Amniotic epithelial cell (primary cell): Measurements from ENCODE around the gene CA10.

ENCODE experiments used
- DNase-seq: peaks from one replicate; pipeline ENCODE4 v3.0.0-alpha.2; 2010; ENCODE audit warnings: low read depth

Gene CA10

DNA sequence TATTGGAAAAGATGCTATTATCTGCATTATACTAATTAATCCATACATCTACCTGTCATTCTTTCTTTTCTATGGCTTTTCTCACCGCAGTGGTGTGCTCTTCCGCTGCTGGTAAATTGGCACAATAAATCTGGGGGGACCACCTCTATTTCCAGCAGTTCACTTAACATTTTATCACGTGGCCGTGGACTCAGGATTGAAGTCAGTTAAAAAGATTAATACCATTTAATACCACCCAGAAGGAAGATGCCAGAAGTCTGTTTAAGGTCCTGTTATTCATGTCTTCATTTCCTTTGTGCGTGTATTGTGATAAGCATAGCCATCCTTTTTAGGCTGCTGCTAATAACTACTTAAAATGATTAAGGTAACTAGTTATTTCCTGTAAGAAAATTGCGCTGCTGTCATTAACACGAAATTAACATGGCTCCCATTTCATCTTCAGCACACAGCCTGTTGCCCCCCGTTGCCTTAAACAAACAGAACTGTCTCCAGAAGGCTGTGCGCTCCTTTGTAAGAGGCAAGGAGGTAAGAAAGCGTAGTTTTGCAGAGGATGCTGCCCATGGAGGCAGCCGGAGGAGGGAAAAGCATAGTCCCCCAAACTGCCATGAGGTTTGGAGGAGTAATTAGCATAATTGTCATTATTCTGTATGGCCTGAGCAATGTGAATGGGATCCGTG, 483.8 kb downstream of the CA10 start:
- no peak for DNase-seq

GRCh38 chr17:51673070-51673469, 485.4 kb downstream of the CA10 start:
- no peak for DNase-seq

DNA sequence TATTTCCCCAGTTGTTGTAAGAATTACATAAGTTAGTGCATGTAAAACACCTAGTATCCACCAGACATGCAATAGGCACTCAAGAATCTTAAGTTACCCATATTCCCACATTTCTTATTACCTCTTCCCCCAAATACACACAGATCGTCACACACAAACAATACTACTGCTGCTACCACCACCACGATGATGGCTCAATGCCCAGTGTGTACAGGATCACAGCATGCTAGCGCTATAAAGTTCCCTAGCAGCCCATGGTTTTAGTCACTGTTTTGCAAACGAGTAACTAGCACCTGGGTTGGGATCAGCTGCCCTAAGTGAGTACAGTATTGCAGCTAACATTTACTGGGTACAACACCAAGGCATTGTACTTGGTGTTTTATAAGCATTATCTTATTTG, 486.4 kb downstream of the CA10 start:
- DNase-seq, result no peak

- no peak for DNase-seq
Observed at GRCh38 chr17:51670899-51671298, 487.6 kb downstream of the CA10 start.

DNA sequence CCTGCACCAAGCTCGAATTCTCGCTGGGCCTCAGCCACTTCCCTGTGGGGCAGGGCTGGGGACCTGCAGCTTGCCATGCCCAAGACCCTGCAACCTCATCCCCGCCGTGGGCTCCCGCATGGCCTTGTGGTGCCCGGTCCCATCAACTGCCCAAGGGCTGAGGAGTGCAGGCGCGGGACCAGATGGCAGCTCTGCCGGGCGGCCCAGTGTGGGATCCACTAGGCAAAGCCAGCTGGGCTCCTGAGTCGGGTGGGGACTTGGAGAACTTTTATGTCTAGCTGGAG, 489.6 kb downstream of the CA10 start:
- DNase-seq, result no peak

DNA sequence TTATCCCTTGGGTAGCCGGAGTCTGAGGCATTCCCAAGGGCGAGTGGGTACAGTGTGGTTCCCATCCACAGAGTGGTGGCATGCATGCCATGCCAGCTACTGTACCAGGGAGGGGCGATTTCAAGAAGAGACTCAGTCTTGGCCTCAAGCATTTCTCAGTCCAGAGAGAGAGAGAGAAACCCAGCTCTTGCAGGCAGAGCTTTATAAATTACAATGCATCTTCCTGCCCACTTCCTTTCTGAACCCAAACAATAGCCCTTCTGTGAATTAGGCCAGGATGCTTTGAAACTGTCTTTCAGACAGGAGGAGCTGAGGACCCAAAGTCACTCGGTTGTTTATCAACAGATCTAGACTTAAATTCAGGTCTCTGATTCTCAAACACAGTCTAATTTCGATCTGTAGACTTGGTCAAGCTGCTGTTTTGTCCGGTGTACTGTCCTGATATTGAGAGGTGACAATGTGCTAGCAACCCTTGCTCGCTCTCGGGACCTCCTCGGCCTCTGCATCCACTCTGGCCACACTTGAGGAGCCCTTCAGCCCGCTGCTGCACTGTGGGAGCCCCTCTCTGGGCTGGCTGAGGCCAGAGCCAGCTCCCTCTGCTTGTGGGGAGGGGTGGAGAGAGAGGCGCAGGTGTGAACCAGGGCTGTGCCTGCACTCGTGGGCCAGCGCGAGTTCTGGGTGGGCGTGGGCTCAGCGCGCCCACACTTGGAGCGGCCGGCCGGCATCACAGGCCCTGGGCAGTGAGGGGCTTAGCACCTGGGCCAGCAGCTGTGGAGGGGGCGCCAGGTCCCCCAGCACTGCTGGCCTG, 490.2 kb downstream of the CA10 start:
- DNase-seq, result no peak

- DNase-seq, result no peak
Observed at GRCh38 chr17:51667706-51668083, 490.8 kb downstream of the CA10 start.

- no peak for DNase-seq
Observed at GRCh38 chr17:51666971-51667705, 491.4 kb downstream of the CA10 start.

GRCh38 chr17:51662204-51663056, 496.1 kb downstream of the CA10 start:
- DNase-seq, result no peak

- no peak for DNase-seq
Observed at GRCh38 chr17:51661403-51661802, 497.1 kb downstream of the CA10 start.

DNA sequence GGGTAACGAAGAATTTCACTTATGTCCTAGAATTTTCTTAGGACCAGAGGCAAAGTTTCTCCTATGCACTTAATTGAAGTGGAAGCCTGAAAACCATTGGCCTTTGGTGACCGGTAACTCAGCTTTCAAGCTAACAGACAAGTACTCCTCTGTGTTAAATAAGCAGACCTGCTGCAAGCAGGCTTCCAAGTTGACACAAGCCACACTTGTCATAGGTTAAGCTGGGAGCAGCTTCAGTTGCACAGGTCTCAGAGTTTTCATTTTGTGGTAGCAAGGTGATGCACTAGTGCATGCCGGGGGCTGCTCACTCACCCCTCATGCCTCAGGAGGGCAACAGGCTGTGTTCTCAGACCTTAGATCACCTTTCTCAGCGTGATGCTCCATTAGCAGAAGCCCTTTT, 498.2 kb downstream of the CA10 start:
- DNase-seq, result no peak

GRCh38 chr17:51657224-51657623, 501.3 kb downstream of the CA10 start:
- no peak for DNase-seq

GRCh38 chr17:51653878-51654277, 504.6 kb downstream of the CA10 start:
- DNase-seq, result no peak

- no peak for DNase-seq
Observed at GRCh38 chr17:51652529-51652928, 506.0 kb downstream of the CA10 start.

DNA sequence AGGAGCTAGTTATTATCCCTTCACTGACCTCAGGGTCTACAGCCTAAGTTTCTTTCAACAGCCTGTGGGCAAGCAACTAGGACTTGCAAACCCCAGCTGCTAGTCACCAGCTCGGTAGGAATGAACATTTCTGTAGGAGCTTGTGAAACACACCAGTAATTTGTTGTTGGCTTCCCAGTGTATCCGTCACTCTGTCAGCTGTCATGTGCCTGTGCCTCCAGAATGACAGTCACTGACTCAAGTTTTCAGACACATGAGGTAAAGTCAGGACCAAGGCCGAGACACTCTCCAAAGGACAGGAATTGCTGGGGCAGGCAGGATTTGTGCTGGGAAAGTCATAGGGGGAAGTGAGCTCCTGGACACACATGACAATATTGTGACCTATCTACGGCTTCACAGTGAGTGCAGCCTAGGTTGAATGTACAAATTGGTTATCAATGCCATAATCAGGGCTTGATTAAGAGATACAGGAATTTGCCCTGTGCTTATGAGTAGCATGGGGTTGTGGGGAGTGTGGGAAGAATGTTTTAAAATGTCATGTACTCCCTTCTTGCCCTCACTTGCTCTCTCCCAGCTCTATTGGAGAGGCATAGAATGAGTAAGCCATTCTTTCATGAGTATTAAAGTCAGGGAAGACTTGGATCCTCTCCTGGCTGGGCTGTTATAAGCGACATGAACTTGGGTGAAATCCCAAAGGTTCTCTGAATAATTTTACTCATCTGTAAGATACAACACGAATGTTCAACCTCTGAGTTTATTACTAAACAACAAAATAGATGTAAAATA, 506.8 kb downstream of the CA10 start:
- DNase-seq, result no peak

DNA sequence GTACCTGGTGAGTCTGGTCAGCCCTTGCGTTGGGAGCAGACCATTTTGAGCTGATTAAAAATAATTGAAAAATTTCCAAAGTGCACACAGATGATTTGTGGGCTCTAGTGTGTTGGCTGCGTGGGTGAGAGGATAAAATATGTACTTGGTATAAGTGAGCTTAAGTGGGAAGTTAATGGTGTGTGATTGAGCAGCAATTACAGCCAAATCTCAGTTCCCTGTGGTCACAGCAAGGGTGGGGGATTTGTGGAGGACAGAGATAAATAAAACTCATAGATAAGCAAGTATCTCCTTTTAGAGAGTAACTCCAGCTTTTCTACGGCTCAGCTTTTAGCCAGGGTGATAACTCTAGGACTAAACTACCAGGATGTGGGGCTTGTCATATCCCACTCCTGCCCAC, 507.7 kb downstream of the CA10 start:
- DNase-seq, result no peak

DNA sequence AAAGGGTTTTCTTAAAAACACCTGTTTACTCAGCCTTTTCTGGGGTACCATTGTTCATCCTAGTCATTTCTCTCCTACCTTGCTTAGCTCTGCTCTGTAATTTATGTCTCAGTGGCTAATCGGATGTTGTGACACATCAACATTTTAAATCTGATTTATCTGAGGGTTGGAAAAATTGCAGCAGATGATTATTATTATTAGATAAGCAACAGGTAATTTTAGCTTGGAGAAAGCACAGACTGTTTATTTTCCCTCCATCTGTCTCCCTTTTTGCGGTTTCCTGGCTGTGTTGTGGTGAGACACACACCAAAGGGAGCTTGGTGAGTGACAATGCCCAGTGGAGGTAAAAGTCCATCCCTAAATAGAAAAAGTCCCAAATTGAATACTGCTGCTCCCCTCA, 508.3 kb downstream of the CA10 start:
- no peak for DNase-seq

- no peak for DNase-seq
Observed at GRCh38 chr17:51647826-51648225, 510.7 kb downstream of the CA10 start.

- no peak for DNase-seq
Observed at GRCh38 chr17:51647067-51647466, 511.4 kb downstream of the CA10 start.

GRCh38 chr17:51646539-51646938, 512.0 kb downstream of the CA10 start:
- DNase-seq, result no peak

DNA sequence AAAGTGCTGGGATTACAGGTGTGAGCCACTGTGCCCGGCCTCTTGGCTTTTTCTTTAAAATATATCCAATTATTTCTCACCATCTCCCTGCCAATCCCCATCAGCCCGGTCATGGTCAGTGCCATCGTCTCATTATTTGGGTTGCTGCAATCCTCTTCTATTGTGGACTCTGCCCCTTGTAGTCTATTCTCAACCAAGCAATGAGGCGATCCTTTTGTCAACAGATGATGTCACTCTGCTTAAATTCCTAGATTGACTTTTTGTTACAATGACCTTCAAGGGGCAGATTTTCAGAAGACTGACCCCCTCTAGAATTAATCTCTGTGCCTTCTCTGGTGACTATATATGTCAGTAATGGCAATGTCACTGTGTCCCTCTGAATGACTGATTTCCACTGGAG, 513.5 kb downstream of the CA10 start:
- no peak for DNase-seq
